ENCODE measurements around the gene SLC9A2.

SLC9A2 gene

GRCh38 chr2:102724016-102724490 is 104.7 kb downstream of the SLC9A2 start:
- no peak for DNase-seq (ENCODE audit: low spot score)
- no peak overlapping the region for H3K27ac ChIP-seq
- TF ChIP-seq CTCF (IDR thresholded peaks at IDR 0.05): no peak
- no peak overlapping the region for H3K4me3 ChIP-seq

- Histone ChIP-seq H3K27ac (no peak overlapping the region), H3K4me3 (no peak overlapping the region)
- no peak for DNase-seq (ENCODE audit: low spot score)
- TF ChIP-seq CTCF (IDR thresholded peaks at IDR 0.05): no peak
Observed at GRCh38 chr2:102724553-102724952, 105.2 kb downstream of the SLC9A2 start.

- no peak for TF ChIP-seq CTCF (IDR thresholded peaks at IDR 0.05)
- no peak overlapping the region for H3K27ac ChIP-seq
- DNase-seq (ENCODE audit: low spot score): no peak
- H3K4me3 ChIP-seq: no peak overlapping the region
Observed at GRCh38 chr2:102726128-102727087, 107.1 kb downstream of the SLC9A2 start.

GRCh38 chr2:102735416-102736109 is 116.2 kb downstream of the SLC9A2 start:
- no peak for DNase-seq (ENCODE audit: low spot score)
- no peak for TF ChIP-seq CTCF (IDR thresholded peaks at IDR 0.05)
- Histone ChIP-seq H3K27ac (no peak overlapping the region), H3K4me3 (peak overlapping the region; percentile 94)

GRCh38 chr2:102736110-102736409 is 116.7 kb downstream of the SLC9A2 start:
- Histone ChIP-seq H3K4me3 (peak overlapping the region; percentile 94), H3K27ac (peak overlapping the region; percentile 78 to 85)
- TF ChIP-seq CTCF (IDR thresholded peaks at IDR 0.05): no peak
- DNase-seq (ENCODE audit: low spot score): no peak

- Histone ChIP-seq H3K27ac (peak overlapping the region; percentile 78 to 85), H3K4me3 (peak overlapping the region; percentile 94)
- TF ChIP-seq CTCF (IDR thresholded peaks at IDR 0.05): no peak
- no peak for DNase-seq (ENCODE audit: low spot score)
Observed at GRCh38 chr2:102736410-102737409, 117.4 kb downstream of the SLC9A2 start.
